Fibroblast of the aortic adventitia (primary cell): ENCODE measurements around the gene CDC42BPA. TPM values are rescaled to one million over a fixed set of nuclear protein-coding genes. Genes with fewer than 3 reads are reported as not detected.

Experiments
- DNase-seq: peaks from one replicate; pipeline ENCODE4 v3.0.0-alpha.2; 2010; ENCODE audit warnings: low read depth
- H3K4me3 ChIP-seq: 2 replicates; pipeline ENCODE4 v1.5.1; 2011; ENCODE audit warnings: low read depth, mild to moderate bottlenecking, control low read depth, low read length, moderate library complexity
- total RNA-seq: library from RNA; depleted of rRNA; stranded (reverse); fragments of >200 nt; gene quantifications from 2 replicates; pipeline ENCODE4 v1.2.3, GENCODE V29; 2012; ENCODE audit warnings: low replicate concordance
- TF ChIP-seq, protein P1 (sequence below): IDR thresholded peaks from 2 replicates; pipeline ENCODE4 v1.5.1; 2011; ENCODE audit warnings: mild to moderate bottlenecking, low read length, control low read depth, inconsistent platforms; ENCODE audit not compliant: insufficient read depth

The CDC42BPA gene
- total RNA-seq, 1 donor = 82.5 TPM

- peak; percentile 26 for DNase-seq
- H3K4me3 ChIP-seq = no peak overlapping the region
- TF ChIP-seq, protein P1, sequence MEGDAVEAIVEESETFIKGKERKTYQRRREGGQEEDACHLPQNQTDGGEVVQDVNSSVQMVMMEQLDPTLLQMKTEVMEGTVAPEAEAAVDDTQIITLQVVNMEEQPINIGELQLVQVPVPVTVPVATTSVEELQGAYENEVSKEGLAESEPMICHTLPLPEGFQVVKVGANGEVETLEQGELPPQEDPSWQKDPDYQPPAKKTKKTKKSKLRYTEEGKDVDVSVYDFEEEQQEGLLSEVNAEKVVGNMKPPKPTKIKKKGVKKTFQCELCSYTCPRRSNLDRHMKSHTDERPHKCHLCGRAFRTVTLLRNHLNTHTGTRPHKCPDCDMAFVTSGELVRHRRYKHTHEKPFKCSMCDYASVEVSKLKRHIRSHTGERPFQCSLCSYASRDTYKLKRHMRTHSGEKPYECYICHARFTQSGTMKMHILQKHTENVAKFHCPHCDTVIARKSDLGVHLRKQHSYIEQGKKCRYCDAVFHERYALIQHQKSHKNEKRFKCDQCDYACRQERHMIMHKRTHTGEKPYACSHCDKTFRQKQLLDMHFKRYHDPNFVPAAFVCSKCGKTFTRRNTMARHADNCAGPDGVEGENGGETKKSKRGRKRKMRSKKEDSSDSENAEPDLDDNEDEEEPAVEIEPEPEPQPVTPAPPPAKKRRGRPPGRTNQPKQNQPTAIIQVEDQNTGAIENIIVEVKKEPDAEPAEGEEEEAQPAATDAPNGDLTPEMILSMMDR = no peak
These were observed 44.7 kb downstream of the CDC42BPA start for GRCh38 chr1:227273557-227273956.

DNA sequence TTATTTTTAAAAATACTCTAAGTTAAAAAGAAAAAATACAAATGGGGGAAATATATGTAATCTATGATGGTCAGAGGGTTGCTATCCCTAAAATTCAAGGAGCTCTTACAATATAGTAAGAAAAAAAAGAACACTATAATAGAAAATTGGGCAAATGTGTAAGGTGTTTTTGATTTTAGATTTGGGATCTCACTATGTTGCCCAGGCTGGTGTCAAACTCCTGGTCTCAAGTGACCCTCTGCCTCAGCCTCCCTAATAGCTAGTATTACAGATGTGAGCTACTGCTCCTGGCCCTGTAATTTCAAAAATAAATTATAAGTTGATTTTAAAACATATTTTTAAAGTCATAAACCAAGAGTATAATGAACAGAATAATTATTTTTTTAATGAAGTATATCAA, 45.9 kb downstream of the CDC42BPA start:
- TF ChIP-seq, protein P1 = no peak
- DNase-seq = no peak

DNA sequence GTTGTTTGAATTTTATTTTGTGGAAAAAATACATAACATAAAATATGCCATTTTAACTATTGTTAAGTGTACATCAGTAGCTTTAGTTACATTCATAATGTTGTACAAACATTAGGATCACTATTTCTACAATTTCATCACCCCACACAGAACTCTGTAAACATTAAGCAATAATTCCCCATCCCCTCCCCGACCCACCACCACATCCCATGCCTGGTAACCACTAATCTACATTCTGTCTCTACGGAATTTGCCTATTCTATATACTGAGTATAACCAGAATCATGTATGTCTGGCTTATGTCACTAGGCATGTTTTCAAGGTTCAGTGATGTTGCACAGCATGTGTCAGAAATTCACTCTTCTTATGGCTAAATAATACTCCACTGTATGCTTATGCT, 47.7 kb downstream of the CDC42BPA start:
- DNase-seq = no peak
- TF ChIP-seq, protein P1 = no peak

More for the DNA sequence above, 45.9 kb downstream of the CDC42BPA start:
- H3K4me3 ChIP-seq = no peak overlapping the region

GRCh38 chr1:227268943-227269342, 49.3 kb downstream of the CDC42BPA start:
- no peak for DNase-seq
- TF ChIP-seq, protein P1 = no peak
- H3K4me3 ChIP-seq = no peak overlapping the region

More for the DNA sequence above, 47.7 kb downstream of the CDC42BPA start:
- no peak overlapping the region for H3K4me3 ChIP-seq

DNA sequence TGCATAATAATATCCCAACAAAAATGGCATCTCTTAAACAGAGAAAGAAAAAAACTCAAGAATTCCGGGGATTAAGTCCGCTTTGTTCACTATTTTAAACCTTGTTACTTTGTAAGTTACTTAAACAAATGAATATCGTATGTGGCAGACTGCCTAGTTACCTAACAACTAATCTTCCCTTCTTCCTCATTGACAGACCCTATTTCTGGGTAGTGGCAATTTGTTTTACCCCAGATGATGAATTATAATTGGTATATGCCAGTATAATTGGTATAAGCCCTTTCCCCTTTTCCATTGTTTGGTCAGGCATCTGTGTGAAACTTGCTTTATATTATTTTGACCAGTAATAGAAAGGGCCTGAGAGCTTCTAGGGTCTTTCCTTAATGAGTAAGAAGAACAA, 52.4 kb downstream of the CDC42BPA start:
- DNase-seq = no peak
- H3K4me3 ChIP-seq = no peak overlapping the region
- TF ChIP-seq, protein P1 = no peak

DNA sequence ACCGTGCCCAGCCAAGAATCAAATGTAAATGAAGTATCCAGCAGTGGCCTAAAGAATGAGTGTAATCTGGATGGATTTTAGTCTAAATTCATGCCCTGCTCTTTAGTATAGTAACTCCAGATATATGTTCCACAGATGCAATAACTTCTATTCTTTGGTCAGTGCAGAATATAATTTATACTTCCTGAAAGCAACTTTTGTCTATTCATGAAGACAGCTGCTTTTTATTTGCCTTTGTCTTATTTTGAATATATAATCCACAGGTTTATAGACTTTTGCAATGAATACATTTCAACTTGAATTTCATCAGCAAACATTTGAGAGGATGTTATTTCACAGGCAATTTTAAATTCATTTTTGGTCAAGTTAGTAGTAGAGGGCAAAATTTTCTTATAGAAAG, 54.4 kb downstream of the CDC42BPA start:
- no peak overlapping the region for H3K4me3 ChIP-seq
- TF ChIP-seq, protein P1 = no peak
- DNase-seq = no peak

- no peak overlapping the region for H3K4me3 ChIP-seq
- no peak for DNase-seq
- TF ChIP-seq, protein P1 = no peak
These were observed 56.8 kb downstream of the CDC42BPA start for GRCh38 chr1:227261501-227261900.
